IMR-90 (cell line): ENCODE results near the gene ARMC9. TPM values are rescaled to one million over a fixed set of nuclear protein-coding genes. Genes with fewer than 3 reads are reported as not detected.

Experiments used
- ATAC-seq: fragments of 200-7000 bp; cut with Tn5 transposase; 2 replicates; pipeline ENCODE4 v1.9.1; 2020; ENCODE audit warnings: low read depth, mild to moderate bottlenecking, moderate library complexity
- BruUV-seq: library from RNA; stranded (reverse); fragments of 400-500 nt; replicated peaks from 2 replicates; lab custom pipeline; 2021; lab: Mats Ljungman, UMichigan
- CTCF ChIA-PET: fragments of 300-600 bp; formaldehyde crosslinking; extraction: SDS; loops from one replicate; lab custom pipeline; 2021; ENCODE audit warnings: antibody characterized with exemption; lab: Yijun Ruan, JAX
- POLR2A ChIA-PET: fragments of 300-600 bp; sonication (Branson Sonifier 250); formaldehyde crosslinking; loops from one replicate; lab custom pipeline; 2022; ENCODE audit warnings: antibody characterized with exemption; ENCODE audit not compliant: unreplicated experiment; lab: Charles Lee
- DNase-seq: peaks from one replicate; pipeline ENCODE4 v3.0.0; 2013
- H2AFZ ChIP-seq: replicated peaks from 2 replicates; pipeline ENCODE3; 2013; ENCODE audit warnings: low read length, mild to moderate bottlenecking; ENCODE audit not compliant: poor library complexity
- H2AK5ac ChIP-seq: 2 replicates; pipeline ENCODE4 v1.6.1; 2013; ENCODE audit warnings: low read depth, low read length, inconsistent platforms
- H2AK9ac ChIP-seq: replicated peaks from 2 replicates; pipeline ENCODE3; 2013; ENCODE audit warnings: mild to moderate bottlenecking, low read depth, low read length, moderate library complexity; ENCODE audit not compliant: poor library complexity
- H2BK120ac ChIP-seq: 2 replicates; pipeline ENCODE4 v1.6.1; 2013; ENCODE audit warnings: low read depth, low read length, inconsistent platforms
- H2BK15ac ChIP-seq: 3 replicates; pipeline ENCODE4 v1.6.1; 2013; ENCODE audit warnings: low read depth, low read length, inconsistent platforms
- H2BK20ac ChIP-seq: 2 replicates; pipeline ENCODE4 v1.6.1; 2013; ENCODE audit warnings: low read depth, mild to moderate bottlenecking, inconsistent platforms, low read length, moderate library complexity
- H2BK5ac ChIP-seq: 2 replicates; pipeline ENCODE4 v1.6.1; 2013; ENCODE audit warnings: mild to moderate bottlenecking, low read depth, low read length, inconsistent platforms; ENCODE audit not compliant: poor library complexity, severe bottlenecking
- H3K14ac ChIP-seq: replicated peaks from 2 replicates; pipeline ENCODE4 v1.6.1; 2013; ENCODE audit warnings: low read depth, low read length, inconsistent platforms
- H3K18ac ChIP-seq: 2 replicates; pipeline ENCODE4 v1.6.1; 2013; ENCODE audit warnings: low read depth, low read length, control low read depth
- H3K23ac ChIP-seq: 2 replicates; pipeline ENCODE4 v1.6.1; 2013; ENCODE audit warnings: low read depth, low read length, inconsistent platforms
- H3K27ac ChIP-seq: 2 replicates; pipeline ENCODE4 v1.5.1; 2013; ENCODE audit warnings: mild to moderate bottlenecking, control low read depth, low read length; ENCODE audit not compliant: insufficient read depth
- H3K27me3 ChIP-seq: 2 replicates; pipeline ENCODE4 v1.6.1; 2013; ENCODE audit warnings: low read length; ENCODE audit not compliant: control insufficient read depth, insufficient read depth
- H3K36me3 ChIP-seq: 2 replicates; pipeline ENCODE4 v1.6.1; 2013; ENCODE audit warnings: low read length, mixed read lengths; ENCODE audit not compliant: control insufficient read depth, insufficient read depth
- H3K4ac ChIP-seq: 2 replicates; pipeline ENCODE4 v1.6.1; 2013; ENCODE audit warnings: low read depth, low read length, inconsistent platforms
- H3K4me1 ChIP-seq: 2 replicates; pipeline ENCODE4 v1.6.1; 2013; ENCODE audit warnings: low read length, mixed read lengths; ENCODE audit not compliant: control insufficient read depth, insufficient read depth
- H3K4me2 ChIP-seq: 2 replicates; pipeline ENCODE4 v1.6.1; 2013; ENCODE audit warnings: low read depth, mild to moderate bottlenecking, control low read depth, low read length, moderate library complexity
- H3K4me3 ChIP-seq: 2 replicates; pipeline ENCODE4 v1.5.1; 2013; ENCODE audit warnings: low read depth, mild to moderate bottlenecking, control low read depth, low read length, moderate library complexity; ENCODE audit not compliant: insufficient read depth
- H3K56ac ChIP-seq: 2 replicates; pipeline ENCODE4 v1.6.1; 2013; ENCODE audit warnings: low read length, inconsistent platforms; ENCODE audit not compliant: insufficient read depth; ENCODE audit errors: extremely low read depth
- H3K79me1 ChIP-seq, 2 experiments: 2 replicates each; pipeline ENCODE4 v1.6.1; 2013; ENCODE audit warnings: low read length in 2 of 2, inconsistent platforms in 1 of 2, low read depth in 1 of 2
- H3K9ac ChIP-seq: 2 replicates; pipeline ENCODE4 v1.6.1; 2013; ENCODE audit warnings: low read depth, low read length, control low read depth
- H3K9me1 ChIP-seq: 2 replicates; pipeline ENCODE4 v1.6.1; 2013; ENCODE audit warnings: low read length, inconsistent platforms; ENCODE audit not compliant: insufficient read depth
- H3K9me3 ChIP-seq: 2 replicates; pipeline ENCODE4 v1.6.1; 2013; ENCODE audit warnings: low read length; ENCODE audit not compliant: control insufficient read depth, insufficient read depth
- H4K20me1 ChIP-seq: 2 replicates; pipeline ENCODE4 v1.6.1; 2013; ENCODE audit warnings: low read length, inconsistent platforms; ENCODE audit not compliant: insufficient read depth
- H4K5ac ChIP-seq: 2 replicates; pipeline ENCODE4 v1.6.1; 2013; ENCODE audit warnings: mild to moderate bottlenecking, low read depth, low read length, control low read depth
- H4K8ac ChIP-seq, 2 experiments: 2 replicates each; pipeline ENCODE4 v1.6.1; 2013; ENCODE audit warnings: low read depth in 2 of 2, low read length in 2 of 2, control low read depth in 1 of 2, inconsistent platforms in 1 of 2
- H4K91ac ChIP-seq: 2 replicates; pipeline ENCODE4 v1.6.1; 2013; ENCODE audit warnings: low read depth, low read length, inconsistent platforms; ENCODE audit not compliant: insufficient read depth
- BHLHE40 ChIP-seq: fragments of 150-350 bp; IDR thresholded peaks from 2 replicates; pipeline ENCODE4 v1.6.1; 2016; ENCODE audit warnings: mild to moderate bottlenecking, low read depth, low read length
- CEBPB ChIP-seq: IDR thresholded peaks from 2 replicates; pipeline ENCODE4 v1.6.1; 2012; ENCODE audit warnings: low read depth, low read length, improper control_type of control experiment
- CHD1 ChIP-seq: IDR thresholded peaks from 2 replicates; pipeline ENCODE4 v1.6.1; 2012; ENCODE audit warnings: low read depth, low read length, improper control_type of control experiment
- FOS ChIP-seq: fragments of 150-350 bp; IDR thresholded peaks from 2 replicates; pipeline ENCODE4 v1.6.1; 2016; ENCODE audit warnings: low read depth, low read length
- MAFK ChIP-seq: IDR thresholded peaks from 2 replicates; pipeline ENCODE4 v1.6.1; 2012; ENCODE audit warnings: low read depth, low read length, improper control_type of control experiment
- MAZ ChIP-seq: IDR thresholded peaks from 2 replicates; pipeline ENCODE4 v1.6.1; 2012; ENCODE audit warnings: low read depth, mild to moderate bottlenecking, low read length, improper control_type of control experiment, moderate library complexity, borderline replicate concordance
- MXI1 ChIP-seq: IDR thresholded peaks from 2 replicates; pipeline ENCODE4 v1.6.1; 2012; ENCODE audit warnings: low read depth, mild to moderate bottlenecking, low read length, moderate library complexity, borderline replicate concordance
- NFE2L2 ChIP-seq: fragments of 150-350 bp; IDR thresholded peaks from 2 replicates; pipeline ENCODE4 v1.6.1; 2016; ENCODE audit warnings: low read depth, mild to moderate bottlenecking, low read length
- POLR2A ChIP-seq: IDR thresholded peaks from 2 replicates; pipeline ENCODE4 v1.6.1; 2012; ENCODE audit warnings: mild to moderate bottlenecking, low read depth, low read length
- RAD21 ChIP-seq: IDR thresholded peaks from 2 replicates; pipeline ENCODE4 v1.6.1; 2012; ENCODE audit warnings: low read length, improper control_type of control experiment
- RCOR1 ChIP-seq: IDR thresholded peaks from 2 replicates; pipeline ENCODE4 v1.6.1; 2012; ENCODE audit warnings: mild to moderate bottlenecking, low read length, improper control_type of control experiment; ENCODE audit not compliant: insufficient replicate concordance
- RFX5 ChIP-seq: IDR thresholded peaks from 2 replicates; pipeline ENCODE4 v1.8.0; 2012; ENCODE audit warnings: low read depth, mild to moderate bottlenecking, low read length, moderate library complexity
- SMC3 ChIP-seq: fragments of 150-350 bp; IDR thresholded peaks from 2 replicates; pipeline ENCODE4 v1.6.1; 2016; ENCODE audit warnings: low read depth, mild to moderate bottlenecking, antibody characterized with exemption, low read length, moderate library complexity
- dilution Hi-C: fragments of 300-500 bp; cut with HindIII; formaldehyde crosslinking; loops from one replicate; pipeline ENCODE4 v1.14.3; 2018; ENCODE audit warnings: low sequenced_read_pairs; ENCODE audit not compliant: unreplicated experiment
- in situ Hi-C: fragments of 300-500 bp; cut with MboI; formaldehyde crosslinking; loops from 3 replicates; pipeline ENCODE4 v1.14.3; 2019; ENCODE audit warnings: low sequenced_read_pairs, inconsistent platforms, mixed read lengths
- intact Hi-C: fragments of 100-400 bp; cut with micrococcal nuclease; formaldehyde crosslinking; loops from 2 replicates; pipeline ENCODE4 v1.10.0; 2022
- polyA plus RNA-seq, 3 experiments: library from polyadenylated mRNA; depleted of rRNA; stranded (reverse); fragments of >200 nt; gene quantifications; 2 replicates each; pipeline ENCODE4 v1.2.3, GENCODE V29; 2012; ENCODE audit warnings: low replicate concordance in 1 of 3
- total RNA-seq: library from RNA; depleted of rRNA; stranded (reverse); fragments of >200 nt; gene quantifications from 2 replicates; pipeline ENCODE4 v1.2.3, GENCODE V29; 2012
- TF ChIP-seq, protein P1 (sequence below): conservative IDR thresholded peaks from 2 replicates; pipeline ENCODE4 v1.5.1; 2012; ENCODE audit warnings: mild to moderate bottlenecking, low read depth, low read length, improper control_type of control experiment
- TF ChIP-seq, protein P2 (sequence below): fragments of 150-350 bp; IDR thresholded peaks from 2 replicates; pipeline ENCODE4 v1.6.1; 2016; ENCODE audit warnings: low read depth, mild to moderate bottlenecking, low read length, moderate library complexity, borderline replicate concordance
- TF ChIP-seq, protein P3 (sequence below): fragments of 150-350 bp; IDR thresholded peaks from 2 replicates; pipeline ENCODE4 v1.6.1; 2017; ENCODE audit warnings: mild to moderate bottlenecking, antibody characterized with exemption, low read length, low read depth

Gene ARMC9
- total and polyA plus RNA-seq, 2 of the 4 experiments (the other 2 are of a cell fraction) = 36.0 to 46.6 TPM

DNA sequence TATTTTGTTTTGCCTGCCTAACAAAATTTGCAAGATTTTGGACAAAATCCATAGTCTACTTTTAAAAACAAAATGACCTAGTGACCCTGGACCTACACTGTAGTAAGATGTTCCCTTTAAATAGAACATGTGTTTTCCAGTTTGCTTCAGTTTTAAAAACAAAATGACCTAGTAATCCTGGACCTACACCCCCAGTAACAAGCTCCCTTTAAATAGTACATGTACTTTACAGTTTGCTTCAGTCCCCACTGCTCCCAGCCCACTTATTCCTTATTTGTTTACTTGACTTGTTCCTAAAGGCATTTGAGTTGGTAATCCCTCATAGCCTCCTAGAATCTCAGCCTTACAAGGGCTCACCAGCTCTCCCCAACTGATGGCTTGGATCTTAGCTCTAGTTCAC, 39.1 kb upstream of the ARMC9 start:
- H4K8ac ChIP-seq = peak overlapping the region; percentile 53 to 78; a peak in 3 of 4 replicates
- peak overlapping the region; percentile 92 for H3K18ac ChIP-seq
- H2AK9ac ChIP-seq = no peak overlapping the region
- H3K4me2 ChIP-seq = no peak overlapping the region
- H3K27me3 ChIP-seq = no peaks in the 10 kb centered on the region
- H3K23ac ChIP-seq = peak overlapping the region; percentile 71
- H3K9ac ChIP-seq = no peak overlapping the region
- dilution Hi-C loops (no loop called here), in situ Hi-C loops (no loop called here), intact Hi-C loops (no loop called here)
- H2BK15ac ChIP-seq = peak overlapping the region; percentile 75; the same call in 1 of the 3 replicates
- peak overlapping the region; percentile 92 for H4K5ac ChIP-seq
- H3K4me1 ChIP-seq = peaks cover 25% of the 10 kb centered on the region
- H3K14ac ChIP-seq = peak overlapping the region; percentile 39
- peaks cover 11 to 45% of the 10 kb centered on the region in 2 experiments for H3K79me1 ChIP-seq
- peak overlapping the region; percentile 73 for H2BK20ac ChIP-seq
- peak overlapping the region; percentile 24; the same call in 1 of the 2 replicates for H3K56ac ChIP-seq
- peak overlapping the region; percentile 85; the same call in 1 of the 2 replicates for H2AK5ac ChIP-seq
- H4K91ac ChIP-seq = peak overlapping the region; percentile 90
- DNase-seq (no peak), ATAC-seq (no peak)
- H3K4me3 ChIP-seq = no peak overlapping the region
- peak overlapping the region; percentile 100 for H2BK5ac ChIP-seq
- H3K9me1 ChIP-seq = peaks cover 9% of the 10 kb centered on the region
- H2AFZ ChIP-seq = no peak overlapping the region
- no peaks in the 10 kb centered on the region for H4K20me1 ChIP-seq
- no peaks in the 10 kb centered on the region for H3K9me3 ChIP-seq
- no TSS peak for BruUV-seq
- TF ChIP-seq MAZ (no peak), NFE2L2 (no peak), FOS (no peak), BHLHE40 (no peak), CHD1 (no peak), SMC3 (no peak), RFX5 (no peak), MAFK (no peak), RAD21 (no peak), MXI1 (no peak), CEBPB (no peak), POLR2A (no peak), RCOR1 (no peak)
- TF ChIP-seq, protein P1, sequence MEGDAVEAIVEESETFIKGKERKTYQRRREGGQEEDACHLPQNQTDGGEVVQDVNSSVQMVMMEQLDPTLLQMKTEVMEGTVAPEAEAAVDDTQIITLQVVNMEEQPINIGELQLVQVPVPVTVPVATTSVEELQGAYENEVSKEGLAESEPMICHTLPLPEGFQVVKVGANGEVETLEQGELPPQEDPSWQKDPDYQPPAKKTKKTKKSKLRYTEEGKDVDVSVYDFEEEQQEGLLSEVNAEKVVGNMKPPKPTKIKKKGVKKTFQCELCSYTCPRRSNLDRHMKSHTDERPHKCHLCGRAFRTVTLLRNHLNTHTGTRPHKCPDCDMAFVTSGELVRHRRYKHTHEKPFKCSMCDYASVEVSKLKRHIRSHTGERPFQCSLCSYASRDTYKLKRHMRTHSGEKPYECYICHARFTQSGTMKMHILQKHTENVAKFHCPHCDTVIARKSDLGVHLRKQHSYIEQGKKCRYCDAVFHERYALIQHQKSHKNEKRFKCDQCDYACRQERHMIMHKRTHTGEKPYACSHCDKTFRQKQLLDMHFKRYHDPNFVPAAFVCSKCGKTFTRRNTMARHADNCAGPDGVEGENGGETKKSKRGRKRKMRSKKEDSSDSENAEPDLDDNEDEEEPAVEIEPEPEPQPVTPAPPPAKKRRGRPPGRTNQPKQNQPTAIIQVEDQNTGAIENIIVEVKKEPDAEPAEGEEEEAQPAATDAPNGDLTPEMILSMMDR = no peak
- TF ChIP-seq, protein P2, sequence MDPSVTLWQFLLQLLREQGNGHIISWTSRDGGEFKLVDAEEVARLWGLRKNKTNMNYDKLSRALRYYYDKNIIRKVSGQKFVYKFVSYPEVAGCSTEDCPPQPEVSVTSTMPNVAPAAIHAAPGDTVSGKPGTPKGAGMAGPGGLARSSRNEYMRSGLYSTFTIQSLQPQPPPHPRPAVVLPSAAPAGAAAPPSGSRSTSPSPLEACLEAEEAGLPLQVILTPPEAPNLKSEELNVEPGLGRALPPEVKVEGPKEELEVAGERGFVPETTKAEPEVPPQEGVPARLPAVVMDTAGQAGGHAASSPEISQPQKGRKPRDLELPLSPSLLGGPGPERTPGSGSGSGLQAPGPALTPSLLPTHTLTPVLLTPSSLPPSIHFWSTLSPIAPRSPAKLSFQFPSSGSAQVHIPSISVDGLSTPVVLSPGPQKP = no peak
- TF ChIP-seq, protein P3, sequence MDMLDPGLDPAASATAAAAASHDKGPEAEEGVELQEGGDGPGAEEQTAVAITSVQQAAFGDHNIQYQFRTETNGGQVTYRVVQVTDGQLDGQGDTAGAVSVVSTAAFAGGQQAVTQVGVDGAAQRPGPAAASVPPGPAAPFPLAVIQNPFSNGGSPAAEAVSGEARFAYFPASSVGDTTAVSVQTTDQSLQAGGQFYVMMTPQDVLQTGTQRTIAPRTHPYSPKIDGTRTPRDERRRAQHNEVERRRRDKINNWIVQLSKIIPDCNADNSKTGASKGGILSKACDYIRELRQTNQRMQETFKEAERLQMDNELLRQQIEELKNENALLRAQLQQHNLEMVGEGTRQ = no peak
- peaks cover 3% of the 10 kb centered on the region for H3K36me3 ChIP-seq
- H2BK120ac ChIP-seq = peak overlapping the region; percentile 70
- peak overlapping the region; percentile 96; the same call in 1 of the 2 replicates for H3K27ac ChIP-seq
- ChIA-PET POLR2A (interaction anchor here (1.0 kb wide), 1 partner anchor 30 kb away, joined by 3 read pairs; no protein-coding TSS in a partner anchor), CTCF (no interaction called here)
- peak overlapping the region; percentile 69 for H3K4ac ChIP-seq
